ENCODE measurements around the gene LRRC8C.

LRRC8C gene

GRCh38 chr1:89695847-89696246 is 62.9 kb downstream of the LRRC8C start:
- DNase-seq (ENCODE audit: low spot score), result no peak
- no peak for TF ChIP-seq CTCF (IDR thresholded peaks at IDR 0.05)
- no peak overlapping the region for H3K4me3 ChIP-seq
- H3K27ac ChIP-seq, result no peak overlapping the region

GRCh38 chr1:89697383-89697782 is 64.5 kb downstream of the LRRC8C start:
- H3K4me3 ChIP-seq, result no peak overlapping the region
- TF ChIP-seq CTCF (IDR thresholded peaks at IDR 0.05), result no peak
- DNase-seq (ENCODE audit: low spot score), result no peak
- H3K27ac ChIP-seq, result no peak overlapping the region

GRCh38 chr1:89698020-89698560 is 65.2 kb downstream of the LRRC8C start:
- Histone ChIP-seq H3K4me3 (no peak overlapping the region), H3K27ac (no peak overlapping the region)
- no peak for TF ChIP-seq CTCF (IDR thresholded peaks at IDR 0.05)
- DNase-seq (ENCODE audit: low spot score), result no peak

GRCh38 chr1:89698624-89699023 is 65.7 kb downstream of the LRRC8C start:
- DNase-seq (ENCODE audit: low spot score), result no peak
- Histone ChIP-seq H3K27ac (no peak overlapping the region), H3K4me3 (no peak overlapping the region)
- TF ChIP-seq CTCF (IDR thresholded peaks at IDR 0.05), result no peak

GRCh38 chr1:89699451-89699986 is 66.6 kb downstream of the LRRC8C start:
- H3K27ac ChIP-seq, result no peak overlapping the region
- H3K4me3 ChIP-seq, result no peak overlapping the region
- no peak for TF ChIP-seq CTCF (IDR thresholded peaks at IDR 0.05)
- DNase-seq (ENCODE audit: low spot score), result no peak

- no peak overlapping the region for H3K4me3 ChIP-seq
- TF ChIP-seq CTCF (IDR thresholded peaks at IDR 0.05), result no peak
- DNase-seq (ENCODE audit: low spot score), result no peak
- no peak overlapping the region for H3K27ac ChIP-seq
Observed at GRCh38 chr1:89701746-89702241, 68.9 kb downstream of the LRRC8C start.

GRCh38 chr1:89702520-89703045 is 69.7 kb downstream of the LRRC8C start:
- Histone ChIP-seq H3K27ac (no peak overlapping the region), H3K4me3 (no peak overlapping the region)
- TF ChIP-seq CTCF (IDR thresholded peaks at IDR 0.05), result no peak
- no peak for DNase-seq (ENCODE audit: low spot score)
